Posterior vena cava (tissue), 2 donors: ENCODE measurements around the gene MAGEA8. TPM values are rescaled to one million over a fixed set of nuclear protein-coding genes. Genes with fewer than 3 reads are reported as not detected.
"Not testable (repeated sequence)": the region's sequence is repeated elsewhere in the genome, so short reads cannot be mapped to it uniquely, and the experiment has no call there.

Experiments used
- DNase-seq: peaks from one replicate; pipeline ENCODE4 v3.0.0-alpha.2; 2020; ENCODE audit warnings: low spot score
- intact Hi-C, 2 donors: fragments of 100-400 bp; cut with DNase I; formaldehyde crosslinking; loops; one replicate each; pipeline versions ENCODE4 v1.14.1 to v1.14.2; 2022 to 2023
- total RNA-seq, 2 donors: library from RNA; stranded (reverse); fragmentation: NEBNext Ultra II Directional; extraction: Animal tissue kit (Norgen Biotek cat#: 25700); gene quantifications; one replicate each; pipeline ENCODE4 v1.2.1, GENCODE V29; 2021
- donor health status: DM: yes; HTN: yes; CAD: no.
- donor health status: DM: yes; HTN: yes; CAD: no.

MAGEA8 gene
- total RNA-seq, 2 donors from 2014 or later = not detected

- intact Hi-C loops, DNase-seq: not testable (repeated sequence)
Measured at GRCh38 chrX:149890828-149891227, 9.8 kb downstream of the MAGEA8 start.

- intact Hi-C loops = no loop called here
Measured at GRCh38 chrX:149898554-149898953, 17.6 kb downstream of the MAGEA8 start.

GRCh38 chrX:149903889-149904748 lies 23.1 kb downstream of the MAGEA8 start:
- intact Hi-C loops = no loop called here
- no peak for DNase-seq

More at GRCh38 chrX:149898554-149898953, 17.6 kb downstream of the MAGEA8 start:
- DNase-seq = no peak

- intact Hi-C loops = no loop called here
- no peak for DNase-seq
Measured at GRCh38 chrX:149908308-149908707, 27.3 kb downstream of the MAGEA8 start.

GRCh38 chrX:149908727-149909126 lies 27.7 kb downstream of the MAGEA8 start:
- intact Hi-C loops = no loop called here

GRCh38 chrX:149909324-149910177 lies 28.6 kb downstream of the MAGEA8 start:
- DNase-seq = no peak
- intact Hi-C loops = no loop called here

More at GRCh38 chrX:149908727-149909126, 27.7 kb downstream of the MAGEA8 start:
- DNase-seq = no peak

GRCh38 chrX:149910178-149910695 lies 29.3 kb downstream of the MAGEA8 start:
- intact Hi-C loops = no loop called here

GRCh38 chrX:149916745-149917392 lies 35.9 kb downstream of the MAGEA8 start:
- intact Hi-C loops = no loop called here

More at GRCh38 chrX:149910178-149910695, 29.3 kb downstream of the MAGEA8 start:
- no peak for DNase-seq

GRCh38 chrX:149923836-149924235 lies 42.9 kb downstream of the MAGEA8 start:
- DNase-seq, intact Hi-C loops: not testable (repeated sequence)

More at GRCh38 chrX:149916745-149917392, 35.9 kb downstream of the MAGEA8 start:
- no peak for DNase-seq

- DNase-seq, intact Hi-C loops: not testable (repeated sequence)
Measured at GRCh38 chrX:149924434-149924833, 43.5 kb downstream of the MAGEA8 start.

- DNase-seq, intact Hi-C loops: not testable (repeated sequence)
Measured at GRCh38 chrX:149927245-149927963, 46.4 kb downstream of the MAGEA8 start.

- intact Hi-C loops, DNase-seq: not testable (repeated sequence)
Measured at GRCh38 chrX:149927964-149928258, 46.9 kb downstream of the MAGEA8 start.

GRCh38 chrX:149928635-149929034 lies 47.7 kb downstream of the MAGEA8 start:
- intact Hi-C loops, DNase-seq: not testable (repeated sequence)

GRCh38 chrX:149929400-149929799 lies 48.4 kb downstream of the MAGEA8 start, which contains the start of gene HSFX4:
HSFX4 (plus strand) TSS chrX:149929573; CDS start chrX:149929645, 72 bp downstream.
- intact Hi-C loops, DNase-seq: not testable (repeated sequence)

- DNase-seq, intact Hi-C loops: not testable (repeated sequence)
Measured at GRCh38 chrX:149931355-149931754, 50.4 kb downstream of the MAGEA8 start.

GRCh38 chrX:149932150-149932549 lies 51.2 kb downstream of the MAGEA8 start:
- intact Hi-C loops, DNase-seq: not testable (repeated sequence)

- intact Hi-C loops = not testable (repeated sequence)
Measured at GRCh38 chrX:149932970-149933369, 52.0 kb downstream of the MAGEA8 start.

GRCh38 chrX:149933547-149933946 lies 52.6 kb downstream of the MAGEA8 start:
- intact Hi-C loops, DNase-seq: not testable (repeated sequence)

More at GRCh38 chrX:149932970-149933369, 52.0 kb downstream of the MAGEA8 start:
- DNase-seq = not testable (repeated sequence)
